Mesodermal cell (in vitro differentiated cells): Measurements from ENCODE around the gene CARNS1.

Experiments
- H3K27ac ChIP-seq: 2 replicates; pipeline ENCODE4 v1.7.0; 2013; ENCODE audit warnings: mild to moderate bottlenecking, low read depth, low read length, moderate library complexity; ENCODE audit not compliant: severe bottlenecking
- H3K36me3 ChIP-seq: 2 replicates; pipeline ENCODE4 v1.7.1; 2013; ENCODE audit warnings: mild to moderate bottlenecking, low read length, moderate library complexity; ENCODE audit not compliant: control insufficient read depth, insufficient read depth
- H3K4me1 ChIP-seq: one replicate; pipeline ENCODE4 v1.7.1; 2013; ENCODE audit warnings: mild to moderate bottlenecking, low read length; ENCODE audit not compliant: insufficient read depth, control insufficient read depth, poor library complexity, severe bottlenecking
- H3K4me3 ChIP-seq: 2 replicates; pipeline ENCODE4 v1.7.0; 2013; ENCODE audit warnings: low read length, control low read depth, mild to moderate bottlenecking; ENCODE audit not compliant: insufficient read depth, poor library complexity, severe bottlenecking; ENCODE audit errors: extremely low read depth
- H3K9me3 ChIP-seq: 2 replicates; pipeline ENCODE4 v1.7.1; 2013; ENCODE audit warnings: mild to moderate bottlenecking, low read length, moderate library complexity; ENCODE audit not compliant: control insufficient read depth
- WGBS, 2 experiments: methylation state at CpG; one replicate each; pipeline ENCODE4 v1.1.5; 2013; ENCODE audit warnings: missing lambda C conversion rate in 2 of 2; ENCODE audit not compliant: insufficient coverage in 2 of 2; 5-methylcytosine and 5-hydroxymethylcytosine counted together

Gene CARNS1

GRCh38 chr11:67406420-67406968 is 9.0 kb upstream of the CARNS1 start:
- Histone ChIP-seq H3K27ac (no peak overlapping the region), H3K4me1 (peaks cover 12% of the 10 kb centered on the region), H3K4me3 (no peak overlapping the region), H3K9me3 (no peaks in the 10 kb centered on the region), H3K36me3 (no peaks in the 10 kb centered on the region)
- 88 to 91% methylated on average over 14 to 17 of the region's 18 CpGs for WGBS, 2 experiments

GRCh38 chr11:67406969-67407687 is 8.3 kb upstream of the CARNS1 start:
- peaks cover 10% of the 10 kb centered on the region for H3K4me1 ChIP-seq
- no peak overlapping the region for H3K4me3 ChIP-seq
- H3K27ac ChIP-seq, result no peak overlapping the region
- no peaks in the 10 kb centered on the region for H3K36me3 ChIP-seq
- 83 to 85% methylated on average over 7 to 9 of the region's 12 CpGs for WGBS, 2 experiments
- H3K9me3 ChIP-seq, result no peaks in the 10 kb centered on the region

- H3K4me3 ChIP-seq, result no peak overlapping the region
- H3K27ac ChIP-seq, result no peak overlapping the region
- 88 to 89% methylated on average over 10 to 12 of the region's 12 CpGs for WGBS, 2 experiments
- H3K4me1 ChIP-seq, result peaks cover 7% of the 10 kb centered on the region
- no peaks in the 10 kb centered on the region for H3K36me3 ChIP-seq
- no peaks in the 10 kb centered on the region for H3K9me3 ChIP-seq
Measured at GRCh38 chr11:67407688-67408163, 7.8 kb upstream of the CARNS1 start.

DNA sequence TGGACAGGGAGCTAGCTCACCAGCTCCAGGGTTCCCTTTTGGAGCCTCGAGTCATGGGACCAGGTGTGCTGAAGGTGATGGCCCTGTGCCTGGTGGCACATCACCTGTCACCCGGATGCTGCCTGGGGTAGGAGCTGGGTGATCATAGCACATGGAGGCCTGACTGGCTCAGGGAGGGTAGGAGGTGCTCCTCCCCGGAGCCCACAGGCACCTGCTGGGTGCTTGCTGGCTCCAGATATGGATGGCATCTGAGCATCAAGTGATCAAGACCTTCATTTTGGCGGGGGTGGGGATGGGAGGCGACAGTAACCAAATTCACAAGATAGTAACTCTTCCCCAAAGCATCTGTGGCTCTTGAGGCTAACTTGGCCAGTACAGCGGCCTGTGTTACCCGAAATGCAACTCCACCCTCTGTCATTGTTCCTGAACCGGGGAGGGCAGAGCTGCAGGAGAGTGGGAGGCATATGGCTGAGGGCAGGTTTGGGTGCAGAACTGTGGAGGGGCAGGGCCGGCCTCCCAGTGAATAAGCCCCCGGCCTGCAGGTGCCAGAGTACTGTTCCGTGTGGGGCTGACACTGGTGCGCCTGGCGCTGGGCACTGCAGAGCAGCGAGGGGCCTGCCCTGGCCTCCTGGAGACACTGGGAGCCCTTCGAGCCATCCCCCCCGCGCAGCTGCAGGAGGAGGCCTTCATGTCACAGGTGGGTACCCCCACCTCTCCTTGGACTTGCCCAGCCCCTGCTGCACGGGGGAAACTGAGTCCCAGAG is 6.9 kb upstream of the CARNS1 start:
- Histone ChIP-seq H3K27ac (no peak overlapping the region), H3K4me3 (no peak overlapping the region), H3K9me3 (no peaks in the 10 kb centered on the region), H3K36me3 (no peaks in the 10 kb centered on the region), H3K4me1 (peaks cover 8% of the 10 kb centered on the region)
- WGBS, 2 experiments, result 85 to 92% methylated on average over 5 to 16 of the region's 18 CpGs

- Histone ChIP-seq H3K27ac (no peak overlapping the region), H3K36me3 (no peaks in the 10 kb centered on the region), H3K9me3 (no peaks in the 10 kb centered on the region), H3K4me1 (peaks cover 3% of the 10 kb centered on the region), H3K4me3 (no peak overlapping the region)
- WGBS, 2 experiments, result 92 to 95% methylated on average over 20 to 24 of the region's 24 CpGs
Measured at GRCh38 chr11:67409261-67409666, 6.2 kb upstream of the CARNS1 start.

DNA sequence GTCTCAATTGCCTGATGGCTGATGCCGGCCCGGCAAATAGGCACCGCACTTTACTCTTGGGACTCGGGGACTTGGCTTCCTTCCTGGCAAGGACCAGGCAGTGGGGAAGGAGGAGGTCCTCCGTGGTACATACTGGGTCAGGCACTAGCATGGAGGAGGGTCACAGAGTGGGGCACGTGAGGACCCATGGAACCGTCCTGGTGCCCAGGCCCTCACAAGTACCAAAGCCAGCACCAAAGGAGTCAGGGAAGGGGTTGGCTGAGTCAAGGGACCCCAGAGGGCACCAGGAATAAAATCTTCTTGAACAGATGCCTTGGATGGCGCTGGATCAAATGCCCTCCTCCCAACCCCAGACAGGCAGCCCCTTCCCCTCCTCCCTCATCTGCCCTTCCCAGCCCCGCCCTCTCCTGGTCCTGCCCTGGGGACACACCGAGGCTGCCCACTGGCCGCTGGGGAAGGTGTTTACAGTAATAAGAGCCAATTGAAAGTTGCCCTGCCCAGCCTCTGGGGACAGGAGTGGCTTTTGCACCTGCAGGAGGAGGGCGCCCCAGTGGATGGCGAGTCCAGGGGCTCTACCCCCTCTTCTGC is 5.6 kb upstream of the CARNS1 start:
- no peaks in the 10 kb centered on the region for H3K36me3 ChIP-seq
- H3K27ac ChIP-seq, result no peak overlapping the region
- no peaks in the 10 kb centered on the region for H3K9me3 ChIP-seq
- no peak overlapping the region for H3K4me3 ChIP-seq
- peaks cover 3% of the 10 kb centered on the region for H3K4me1 ChIP-seq
- WGBS, 2 experiments, result 66 to 68% methylated on average over 9 of the region's 13 CpGs

GRCh38 chr11:67410369-67410831 is 5.1 kb upstream of the CARNS1 start:
- Histone ChIP-seq H3K4me3 (no peak overlapping the region), H3K36me3 (no peaks in the 10 kb centered on the region), H3K4me1 (peaks cover 3% of the 10 kb centered on the region), H3K27ac (no peak overlapping the region), H3K9me3 (no peaks in the 10 kb centered on the region)
- WGBS, 2 experiments, result 89 to 95% methylated on average over 10 to 14 of the region's 15 CpGs

GRCh38 chr11:67410984-67411784 is 4.3 kb upstream of the CARNS1 start:
- no peak overlapping the region for H3K27ac ChIP-seq
- H3K4me3 ChIP-seq, result no peak overlapping the region
- peaks cover 3% of the 10 kb centered on the region for H3K4me1 ChIP-seq
- WGBS, 2 experiments, result 79 to 84% methylated on average over 13 to 17 of the region's 17 CpGs
- H3K9me3 ChIP-seq, result no peaks in the 10 kb centered on the region
- no peaks in the 10 kb centered on the region for H3K36me3 ChIP-seq

DNA sequence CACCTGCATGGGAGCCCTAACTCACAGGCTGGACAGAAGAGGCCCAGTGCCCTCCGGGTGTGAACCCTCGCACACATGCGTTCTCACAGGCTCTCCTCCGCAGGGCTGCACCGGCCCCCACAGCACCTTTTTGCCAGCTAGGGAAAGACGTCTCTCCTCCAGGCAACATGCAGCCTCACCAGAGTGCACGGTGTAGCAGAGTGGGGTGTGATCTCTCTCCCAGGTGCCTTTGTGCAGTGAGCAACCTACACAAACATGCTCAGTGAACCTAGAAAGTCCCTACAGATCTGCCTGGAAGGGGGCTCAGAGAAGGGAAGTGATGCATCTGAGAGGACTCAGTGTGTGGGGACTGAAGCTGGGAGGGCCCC is 3.7 kb upstream of the CARNS1 start:
- peaks cover 3% of the 10 kb centered on the region for H3K4me1 ChIP-seq
- H3K36me3 ChIP-seq, result no peaks in the 10 kb centered on the region
- H3K4me3 ChIP-seq, result no peak overlapping the region
- no peak overlapping the region for H3K27ac ChIP-seq
- 80 to 90% methylated on average over 5 to 7 of the region's 7 CpGs for WGBS, 2 experiments
- H3K9me3 ChIP-seq, result no peaks in the 10 kb centered on the region
